ENCODE measurements around the gene ZNF473. TPM values are rescaled to one million over a fixed set of nuclear protein-coding genes. Genes with fewer than 3 reads are reported as not detected.
"Not testable (repeated sequence)": the region's sequence is repeated elsewhere in the genome, so short reads cannot be mapped to it uniquely, and the experiment has no call there.

ZNF473 gene
- total and polyA plus RNA-seq, 2 of the 13 experiments (the other 11 are each of a cell fraction or from before 2014, with no cell fraction given) = 5.8 to 11.9 TPM

DNA sequence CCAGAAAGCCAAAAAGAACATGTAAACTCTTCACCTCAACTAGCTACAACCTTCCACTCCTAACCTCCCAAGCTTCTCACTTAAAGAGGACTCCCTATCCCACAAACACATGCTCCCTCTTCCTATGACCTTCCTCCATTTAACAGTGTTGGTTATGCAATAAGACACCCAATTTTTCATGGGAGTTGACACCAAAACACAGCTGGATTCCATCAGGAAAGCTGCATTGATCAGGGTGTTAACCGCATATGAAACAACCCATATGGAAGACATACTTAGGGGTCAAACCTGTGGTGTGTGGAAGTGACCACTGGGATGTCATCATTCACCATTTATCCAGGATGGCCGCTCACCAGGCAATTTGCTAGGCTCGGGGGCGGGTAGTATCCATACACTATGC lies 21.9 kb downstream of the ZNF473 start (continued):
- TF ChIP-seq KLF12 (CRISPR knock-in tag; IDR thresholded peaks at IDR 0.05; ENCODE audit: borderline replicate concordance) = no peak

DNA sequence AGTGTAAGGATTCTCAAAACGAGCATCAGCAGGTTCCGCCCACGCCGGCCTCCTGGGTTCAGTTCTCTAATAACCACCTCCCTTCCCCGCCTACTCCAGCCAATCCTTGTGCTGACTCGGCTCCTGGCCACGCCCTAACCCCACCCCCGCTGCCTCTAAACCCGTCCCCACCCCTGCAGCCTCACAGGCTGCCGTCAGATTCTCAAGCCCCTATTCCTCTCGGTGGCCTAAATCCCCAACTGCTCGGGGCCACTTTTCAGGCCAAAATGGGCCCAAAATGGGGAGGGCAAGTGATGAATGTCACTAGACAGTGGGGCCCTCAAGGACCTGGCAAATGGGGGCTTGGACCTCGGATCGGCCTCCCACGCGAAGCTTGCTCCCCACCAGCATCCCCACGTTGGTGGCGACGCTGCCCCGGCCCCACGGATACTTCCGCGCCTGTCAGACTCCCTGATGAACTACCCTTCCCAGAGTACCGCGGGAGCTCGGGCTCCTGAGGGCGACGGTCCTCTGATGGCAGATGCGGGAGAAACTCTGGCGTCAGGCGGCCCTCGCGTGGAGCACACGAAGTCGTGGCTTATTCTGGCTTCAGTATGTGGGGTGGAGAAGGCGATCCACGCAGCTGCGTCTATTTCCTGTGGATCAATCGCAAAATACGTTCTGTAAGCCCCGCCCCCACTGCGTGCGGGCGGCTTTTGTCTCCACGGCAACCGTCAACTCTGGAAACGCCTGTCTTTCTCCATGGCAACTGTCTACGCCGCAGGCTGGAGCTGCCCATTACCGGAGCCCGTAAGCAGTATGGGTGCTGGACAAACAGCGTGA lies 24.8 kb downstream of the ZNF473 start:
- Histone ChIP-seq H2AFZ (ENCODE audit: low read length) (no peak overlapping the region), H3K79me2 (ENCODE audit: insufficient read depth, low read length) (no peaks in the 10 kb centered on the region), H3K9ac (ENCODE audit: insufficient read depth, low read depth, low read length) (no peak overlapping the region), H3K4me2 (ENCODE audit: low read depth, low read length) (no peak overlapping the region), H3K4me3 (replicated peaks in 1 of 3; ENCODE audit: insufficient read depth in 1 of 3, low read depth in 2 of 3, low read length in 3 of 3) (no peak overlapping the region), H3K27ac (ENCODE audit: extremely low read length, insufficient read depth, low read length) (no peak overlapping the region), H3K9me3 (ENCODE audit: low read length) (no peaks in the 10 kb centered on the region), H4K20me1 (ENCODE audit: insufficient read depth, low read length) (no peaks in the 10 kb centered on the region), H3K4me1 (ENCODE audit: insufficient read depth, low read length) (no peaks in the 10 kb centered on the region; the same call in 1 of the 2 replicates), H3K27me3 (ENCODE audit: control insufficient read depth in 1 of 2, insufficient read depth in 2 of 2, low read length in 2 of 2) (no peaks in the 10 kb centered on the region), H3K36me3 (replicated peaks in 1 of 2; ENCODE audit: control insufficient read depth in 1 of 2, insufficient read depth in 2 of 2, low read length in 2 of 2) (peaks cover 10 to 12% of the 10 kb centered on the region in 2 experiments)
- intact Hi-C loops (cut with micrococcal nuclease; ENCODE audit: unreplicated experiment) = no loop called here
- ATAC-seq = no peak
- TF ChIP-seq ZSCAN29 (CRISPR knock-in tag; conservative IDR thresholded peaks at IDR 0.05) (no peak), EHMT2 (IDR thresholded peaks at IDR 0.05; ENCODE audit: borderline replicate concordance, low read depth, low read length) (no peak), ZNF850 (CRISPR knock-in tag; conservative IDR thresholded peaks at IDR 0.05) (no peak), AGO2 (optimal IDR thresholded peaks at IDR 0.05; ENCODE audit: low read depth, low read length) (peak; percentile 62)
- CTCF ChIA-PET (ENCODE audit: low intra/inter-chr PET ratio, low total read pairs) = no interaction called here
- WGBS (ENCODE audit: low lambda C conversion rate) = 91% methylated on average over 46 of the region's 52 CpGs
- POLR2A ChIA-PET = no interaction called here
- FAIRE-seq = no peak
- no TSS peak for BruUV-seq (replicated peaks)
- in situ Hi-C loops (cut with HindIII; ENCODE audit: extremely low pct_ligation_motif_present, low pct_unique_long_range_greater_than_20kb) = no loop called here
- no peak for DNase-seq (ENCODE audit: low spot score)

DNA sequence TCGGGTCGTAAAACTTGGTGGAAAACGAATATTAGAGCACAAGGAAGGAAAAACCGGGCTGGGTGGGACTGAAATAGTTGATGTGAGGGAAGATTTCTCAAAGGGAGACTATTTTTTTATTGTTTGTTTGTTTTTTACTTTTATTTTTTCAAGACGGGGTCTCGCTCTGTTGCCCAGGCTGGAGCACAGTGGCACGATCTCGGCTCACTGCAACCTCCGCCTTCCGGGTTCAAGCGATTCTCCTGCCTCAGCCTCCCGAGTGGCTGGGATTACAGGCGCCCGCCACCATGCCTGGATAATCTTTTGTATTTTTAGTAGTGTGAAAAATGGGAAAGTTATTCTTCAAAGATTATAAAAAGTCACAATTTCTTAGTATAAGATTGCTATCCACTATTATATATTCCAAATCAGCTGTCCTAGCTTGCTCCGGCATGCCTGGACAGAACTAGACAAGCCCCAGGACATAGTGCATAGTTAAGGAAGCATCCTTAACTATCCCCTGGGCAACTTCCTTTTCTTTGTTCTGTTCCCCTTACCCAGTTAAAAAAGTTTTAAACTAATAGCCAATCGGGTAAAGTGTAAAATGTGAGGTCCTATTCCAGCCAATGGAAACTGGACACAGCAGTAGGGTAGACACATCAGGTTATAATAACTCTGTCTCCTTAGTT lies 25.6 kb downstream of the ZNF473 start:
- H3K27me3 ChIP-seq (ENCODE audit: control insufficient read depth in 1 of 2, insufficient read depth in 2 of 2, low read length in 2 of 2); H3K4me3 ChIP-seq (replicated peaks in 1 of 3; ENCODE audit: insufficient read depth in 1 of 3, low read depth in 2 of 3, low read length in 3 of 3); BruUV-seq (replicated peaks); in situ Hi-C loops (cut with HindIII; ENCODE audit: extremely low pct_ligation_motif_present, low pct_unique_long_range_greater_than_20kb); H3K9me3 ChIP-seq (ENCODE audit: low read length); H3K4me1 ChIP-seq (ENCODE audit: insufficient read depth, low read length); POLR2A ChIA-PET; ATAC-seq; H3K4me2 ChIP-seq (ENCODE audit: low read depth, low read length); intact Hi-C loops (cut with micrococcal nuclease; ENCODE audit: unreplicated experiment); H3K79me2 ChIP-seq (ENCODE audit: insufficient read depth, low read length); H2AFZ ChIP-seq (ENCODE audit: low read length); H4K20me1 ChIP-seq (ENCODE audit: insufficient read depth, low read length); H3K36me3 ChIP-seq (replicated peaks in 1 of 2; ENCODE audit: control insufficient read depth in 1 of 2, insufficient read depth in 2 of 2, low read length in 2 of 2); H3K27ac ChIP-seq (ENCODE audit: extremely low read length, insufficient read depth, low read length); H3K9ac ChIP-seq (ENCODE audit: insufficient read depth, low read depth, low read length); CTCF ChIA-PET (ENCODE audit: low intra/inter-chr PET ratio, low total read pairs); DNase-seq (ENCODE audit: low spot score); FAIRE-seq: not testable (repeated sequence)
- 89% methylated on average over 16 of the region's 16 CpGs for WGBS (ENCODE audit: low lambda C conversion rate)
